Right lobe of liver (tissue), 6 donors: ENCODE data around the gene FAM240A. TPM values are rescaled to one million over a fixed set of nuclear protein-coding genes. Genes with fewer than 3 reads are reported as not detected.

Experiments used
- ATAC-seq, 4 donors: fragments of 200-7000 bp; cut with Tn5 transposase; one replicate each; pipeline ENCODE4 v1.9.1; 2020; ENCODE audit warnings: mild to moderate bottlenecking in 4 of 4, moderate library complexity in 4 of 4
- DNase-seq, 3 donors: peaks; one replicate each; pipeline ENCODE4 v3.0.0-alpha.2; 2020
- H3K27ac ChIP-seq, 3 donors: fragments of 200-600 bp; one replicate each; pipeline ENCODE4 v1.8.0; 2022
- H3K27me3 ChIP-seq, 2 donors: fragments of 200-600 bp; one replicate each; pipeline ENCODE4 v1.8.0; 2022
- H3K36me3 ChIP-seq, 4 donors: fragments of 200-600 bp; sonication (generic) in 1 of 4; one replicate each; pipeline versions ENCODE4 v1.5.1 to v1.8.0; 2017 to 2022; ENCODE audit warnings: control low read depth in 1 of 4
- H3K4me1 ChIP-seq, 4 donors: fragments of 200-600 bp; sonication (generic) in 1 of 4; one replicate each; pipeline versions ENCODE4 v1.5.1 to v1.8.0; 2017 to 2022; ENCODE audit warnings: control low read depth in 1 of 4
- H3K4me3 ChIP-seq, 3 donors: fragments of 200-600 bp; one replicate each; pipeline ENCODE4 v1.8.0; 2022
- H3K9me3 ChIP-seq, 4 donors: fragments of 200-600 bp; sonication (generic) in 1 of 4; one replicate each; pipeline versions ENCODE4 v1.5.1 to v1.8.0; 2017 to 2022; ENCODE audit warnings: control low read depth in 1 of 4
- CTCF ChIP-seq, 4 donors: fragments of 200-600 bp in 3 of 4; fragments of 450-650 bp in 1 of 4; IDR thresholded peaks; one replicate each; pipeline versions ENCODE4 v1.5.1 to v1.8.0; 2016 to 2022; ENCODE audit warnings: antibody characterized with exemption in 4 of 4, mild to moderate bottlenecking in 2 of 4
- POLR2A ChIP-seq: fragments of 450-650 bp; IDR thresholded peaks from one replicate; pipeline ENCODE4 v1.6.1; 2017; ENCODE audit warnings: antibody characterized with exemption, mild to moderate bottlenecking
- WGBS: methylation state at CpG from one replicate; pipeline ENCODE4 v1.1.6; 2018; ENCODE audit warnings: low coverage, low lambda C conversion rate; ENCODE audit not compliant: insufficient coverage; ENCODE audit errors: missing lambda C conversion rate; 5-methylcytosine and 5-hydroxymethylcytosine counted together
- intact Hi-C, 2 donors: fragments of 100-400 bp; cut with DNase I; formaldehyde crosslinking; loops; one replicate each; pipeline versions ENCODE4 v1.11.2 to v1.14.1; 2022
- total RNA-seq, 6 experiments: library from RNA; depleted of rRNA in 2 of 6; stranded (reverse); fragments of >200 nt in 2 of 6; fragmentation: NEBNext Ultra II Directional in 3 of 6; extraction: Animal tissue kit (Norgen Biotek cat#: 25700) in 3 of 6; gene quantifications; one replicate each; pipeline versions ENCODE4 v1.1.0 to v1.2.4, GENCODE V29; 2016 to 2023
- donor health status: DM: no; HTN: yes; CAD: no.
- donor health status: DM: no; HTN: no; CAD: no.
- donor health status: DM: no; HTN: no; CAD: no.
- donor health status: DM: no; HTN: yes; CAD: no.
- donor health status: DM: no; HTN: yes; CAD: no.

The FAM240A gene
- total RNA-seq, 6 experiments from 2014 or later = not detected

GRCh38 chr3:46632792-46633191 is 20.5 kb downstream of the FAM240A start:
- TF ChIP-seq CTCF (IDR thresholded peaks at IDR 0.05) (peak in 3 of 4 donors; percentile 16 to 46 (median 30)), POLR2A (no peak)
- no peak overlapping the region for H3K4me3 ChIP-seq
- 6% methylated on average over 1 of the region's 1 CpG for WGBS
- ATAC-seq = peak; percentile 86 to 94 (median 90)
- peaks cover 0 to 28% (median 5%) of the 10 kb centered on the region in 4 donors for H3K4me1 ChIP-seq
- peak; percentile 71 to 88 (median 80) for DNase-seq
- intact Hi-C loops = no loop called here
- H3K36me3 ChIP-seq = no peaks in the 10 kb centered on the region
- no peaks in the 10 kb centered on the region for H3K27me3 ChIP-seq
- H3K27ac ChIP-seq = peak overlapping the region in 2 of 3 donors; percentile 26 to 49
- no peaks in the 10 kb centered on the region for H3K9me3 ChIP-seq

GRCh38 chr3:46634856-46635255 is 22.5 kb downstream of the FAM240A start:
- no peak overlapping the region for H3K27ac ChIP-seq
- DNase-seq = peak; percentile 66 to 74 (median 74)
- intact Hi-C loops = no loop called here
- no peaks in the 10 kb centered on the region for H3K36me3 ChIP-seq
- H3K4me1 ChIP-seq = peaks cover 0 to 23% (median 5%) of the 10 kb centered on the region in 4 donors
- H3K9me3 ChIP-seq = no peaks in the 10 kb centered on the region
- TF ChIP-seq CTCF (IDR thresholded peaks at IDR 0.05) = no peak
- TF ChIP-seq POLR2A = no peak
- no peak overlapping the region for H3K4me3 ChIP-seq
- 41% methylated on average over 3 of the region's 3 CpGs for WGBS
- peak in 3 of 4 donors; percentile 27 to 47 (median 39) for ATAC-seq
- H3K27me3 ChIP-seq = no peaks in the 10 kb centered on the region

- peaks cover 0 to 11% (median 2%) of the 10 kb centered on the region in 4 donors for H3K4me1 ChIP-seq
- ATAC-seq = no peak
- no peak overlapping the region for H3K4me3 ChIP-seq
- no peak for TF ChIP-seq CTCF (IDR thresholded peaks at IDR 0.05)
- TF ChIP-seq POLR2A = no peak
- no peaks in the 10 kb centered on the region for H3K27me3 ChIP-seq
- intact Hi-C loops = no loop called here
- no peaks in the 10 kb centered on the region for H3K9me3 ChIP-seq
- H3K36me3 ChIP-seq = no peaks in the 10 kb centered on the region
- H3K27ac ChIP-seq = no peak overlapping the region
- no peak for DNase-seq
These were observed 26.9 kb downstream of the FAM240A start for GRCh38 chr3:46639221-46639620.

- Histone ChIP-seq H3K9me3 (no peaks in the 10 kb centered on the region), H3K4me3 (no peak overlapping the region), H3K36me3 (no peaks in the 10 kb centered on the region), H3K4me1 (no peaks in the 10 kb centered on the region), H3K27me3 (no peaks in the 10 kb centered on the region), H3K27ac (no peak overlapping the region)
- intact Hi-C loops = no loop called here
- TF ChIP-seq CTCF (IDR thresholded peaks at IDR 0.05) (no peak), POLR2A (no peak)
- ATAC-seq = no peak
- DNase-seq = no peak
- 21% methylated on average over 2 of the region's 3 CpGs for WGBS
These were observed 28.6 kb downstream of the FAM240A start for GRCh38 chr3:46640927-46641326.

- Histone ChIP-seq H3K4me3 (no peak overlapping the region), H3K4me1 (no peaks in the 10 kb centered on the region), H3K27me3 (no peaks in the 10 kb centered on the region), H3K9me3 (no peaks in the 10 kb centered on the region), H3K36me3 (no peaks in the 10 kb centered on the region), H3K27ac (no peak overlapping the region)
- ATAC-seq (no peak), DNase-seq (no peak)
- WGBS = 79% methylated on average over 5 of the region's 6 CpGs
- TF ChIP-seq CTCF (IDR thresholded peaks at IDR 0.05) (no peak), POLR2A (no peak)
- intact Hi-C loops = no loop called here
These were observed 30.6 kb downstream of the FAM240A start for GRCh38 chr3:46642971-46643370.
